DOHH2 (cell line): ENCODE data around the gene DMPK.

Experiments
- H3F3A ChIP-seq: fragments of 200-600 bp; sonication (generic), shearing (Covaris generic); 2 replicates; pipeline ENCODE4 v1.6.0; 2016; ENCODE audit warnings: antibody characterized with exemption, mild to moderate bottlenecking; ENCODE audit not compliant: control insufficient read depth, insufficient read depth
- H3K27ac ChIP-seq: fragments of 200-600 bp; sonication (generic); 2 replicates; pipeline ENCODE4 v1.5.1; 2014; ENCODE audit warnings: low read depth, mild to moderate bottlenecking, low read length, moderate library complexity
- H3K27me3 ChIP-seq: fragments of 200-600 bp; sonication (generic); 2 replicates; pipeline ENCODE4 v1.6.1; 2014; ENCODE audit warnings: mild to moderate bottlenecking, low read length, mixed read lengths; ENCODE audit not compliant: control insufficient read depth
- H3K36me3 ChIP-seq: fragments of 200-600 bp; sonication (generic); 2 replicates; pipeline ENCODE4 v1.6.1; 2014; ENCODE audit warnings: mild to moderate bottlenecking, low read length, moderate library complexity, mixed read lengths; ENCODE audit not compliant: control insufficient read depth
- H3K4me1 ChIP-seq: fragments of 200-600 bp; sonication (generic); 2 replicates; pipeline ENCODE4 v1.6.1; 2014; ENCODE audit warnings: mild to moderate bottlenecking, low read length, mixed read lengths; ENCODE audit not compliant: control insufficient read depth
- H3K4me2 ChIP-seq: fragments of 200-600 bp; sonication (generic); 2 replicates; pipeline ENCODE4 v1.6.0; 2014; ENCODE audit warnings: mild to moderate bottlenecking, low read length, moderate library complexity
- H3K4me3 ChIP-seq: fragments of 200-600 bp; sonication (generic); 2 replicates; pipeline ENCODE4 v1.5.1; 2014; ENCODE audit warnings: mild to moderate bottlenecking, low read length, mixed read lengths
- H3K79me2 ChIP-seq: fragments of 200-600 bp; sonication (generic); 2 replicates; pipeline ENCODE4 v1.6.1; 2014; ENCODE audit warnings: mild to moderate bottlenecking, low read length, mixed read lengths; ENCODE audit not compliant: control insufficient read depth
- H3K9me2 ChIP-seq: fragments of 200-600 bp; sonication (generic); replicated peaks from 2 replicates; pipeline ENCODE4 v1.6.1; 2014; ENCODE audit warnings: mild to moderate bottlenecking, low read length, mixed read lengths; ENCODE audit not compliant: control insufficient read depth
- H3K9me3 ChIP-seq: fragments of 200-600 bp; sonication (generic); 2 replicates; pipeline ENCODE4 v1.6.1; 2014; ENCODE audit warnings: antibody characterized with exemption, low read length, mixed read lengths; ENCODE audit not compliant: control insufficient read depth, insufficient read depth
- H4K20me1 ChIP-seq: fragments of 200-600 bp; sonication (generic); 2 replicates; pipeline ENCODE4 v1.6.0; 2014; ENCODE audit warnings: low read depth, mild to moderate bottlenecking, antibody characterized with exemption, low read length, moderate library complexity; ENCODE audit not compliant: control insufficient read depth, insufficient read depth
- CTCF ChIP-seq: fragments of 200-600 bp; sonication (generic); IDR thresholded peaks from one replicate; pipeline ENCODE4 v1.5.1; 2014; ENCODE audit warnings: antibody characterized with exemption, mild to moderate bottlenecking, low read depth, low read length; ENCODE audit not compliant: poor library complexity, severe bottlenecking
- EZH2phosphoT487 ChIP-seq: fragments of 200-600 bp; sonication (generic); IDR thresholded peaks from 2 replicates; pipeline ENCODE4 v1.6.1; 2017; ENCODE audit warnings: borderline replicate concordance, mild to moderate bottlenecking, antibody characterized with exemption, low read length, moderate library complexity, mixed read lengths

DMPK gene

GRCh38 chr19:45782162-45782691 is at the start of gene DMPK:
Gene DMPK (minus strand): TSS chr19:45782490. CDS start chr19:45782352, 138 bp downstream.
- no peaks in the 10 kb centered on the region for H3K27me3 ChIP-seq
- H4K20me1 ChIP-seq = peaks cover 18% of the 10 kb centered on the region
- peaks cover 30% of the 10 kb centered on the region; the same call in 1 of the 2 replicates for H3K36me3 ChIP-seq
- no peak within 1 kb of the TSS for H3K4me3 ChIP-seq
- H3K4me2 ChIP-seq = no peak within 1 kb of the TSS
- no peaks in the 10 kb centered on the region for H3K9me2 ChIP-seq
- no peaks in the 10 kb centered on the region for H3K9me3 ChIP-seq
- TF ChIP-seq CTCF (no peak), EZH2phosphoT487 (no peak)
- no peak within 1 kb of the TSS for H3K27ac ChIP-seq
- H3K79me2 ChIP-seq = no peaks in the 10 kb centered on the region
- peaks cover 5% of the 10 kb centered on the region; the same call in 1 of the 2 replicates for H3F3A ChIP-seq
- H3K4me1 ChIP-seq = peaks cover 19% of the 10 kb centered on the region

GRCh38 chr19:45828945-45829344 is 46.7 kb upstream of the DMPK start:
- Histone ChIP-seq H3K79me2 (no peaks in the 10 kb centered on the region), H3K36me3 (peaks cover 82% of the 10 kb centered on the region), H3K27ac (no peak overlapping the region), H3F3A (no peaks in the 10 kb centered on the region), H3K4me3 (no peak overlapping the region), H3K4me2 (no peak overlapping the region), H4K20me1 (no peaks in the 10 kb centered on the region), H3K27me3 (no peaks in the 10 kb centered on the region), H3K9me2 (no peaks in the 10 kb centered on the region), H3K9me3 (no peaks in the 10 kb centered on the region), H3K4me1 (no peaks in the 10 kb centered on the region)
- TF ChIP-seq EZH2phosphoT487 (no peak), CTCF (no peak)

GRCh38 chr19:45828523-45828922 is 46.2 kb upstream of the DMPK start:
- Histone ChIP-seq H3K4me3 (no peak overlapping the region), H3K79me2 (no peaks in the 10 kb centered on the region), H3F3A (no peaks in the 10 kb centered on the region), H3K9me2 (no peaks in the 10 kb centered on the region), H3K36me3 (peaks cover 84% of the 10 kb centered on the region), H3K4me2 (no peak overlapping the region), H3K27ac (no peak overlapping the region), H4K20me1 (no peaks in the 10 kb centered on the region), H3K9me3 (no peaks in the 10 kb centered on the region), H3K27me3 (no peaks in the 10 kb centered on the region), H3K4me1 (no peaks in the 10 kb centered on the region)
- TF ChIP-seq CTCF (no peak), EZH2phosphoT487 (no peak)
